GM12878 (cell line): ENCODE results near the gene SLC38A7. TPM values are rescaled to one million over a fixed set of nuclear protein-coding genes. Genes with fewer than 3 reads are reported as not detected.

Source experiments
- ATAC-seq: fragments of 200-7000 bp; cut with Tn5 transposase; 3 replicates; pipeline ENCODE4 v1.9.1; 2020; ENCODE audit warnings: mild to moderate bottlenecking, moderate library complexity
- BruUV-seq: library from RNA; stranded (reverse); fragments of 400-500 nt; replicated peaks from 2 replicates; lab custom pipeline; 2021; lab: Mats Ljungman, UMichigan
- CTCF ChIA-PET: fragments of 300-600 bp; sonication (Branson Sonifier 250); formaldehyde crosslinking; extraction: SDS; loops from one replicate; lab custom pipeline; 2021; ENCODE audit warnings: inconsistent platforms; lab: Yijun Ruan, JAX
- POLR2A ChIA-PET: fragments of 350-600 bp; formaldehyde crosslinking; extraction: SDS; loops from one replicate; lab custom pipeline; 2021; ENCODE audit warnings: inconsistent platforms; lab: Charles Lee
- RAD21 ChIA-PET: fragments of 300-600 bp; sonication (Branson Sonifier 250); formaldehyde crosslinking; loops from one replicate; lab custom pipeline; 2023; ENCODE audit warnings: antibody characterized with exemption; ENCODE audit not compliant: unreplicated experiment; lab: Charles Lee
- SMC1A ChIA-PET: fragments of 300-600 bp; sonication (Branson Sonifier 250); formaldehyde crosslinking; loops from one replicate; lab custom pipeline; 2023; ENCODE audit not compliant: unreplicated experiment, uncharacterized antibody; lab: Charles Lee
- DNase-seq: peaks from one replicate; pipeline ENCODE4 v3.0.0-alpha.2; 2011; ENCODE audit warnings: low read depth, low spot score
- FAIRE-seq: peaks from 3 replicates; lab custom pipeline; 2011; peaks lifted over from hg19 to GRCh38; lab: Jason Lieb, UNC
- H2AFZ ChIP-seq: 2 replicates; pipeline ENCODE4 v1.6.0; 2011; ENCODE audit warnings: low read depth, low read length, control low read depth; ENCODE audit not compliant: control insufficient read depth
- H3K27ac ChIP-seq: 2 replicates; pipeline ENCODE4 v1.5.1; 2011; ENCODE audit warnings: control low read depth; ENCODE audit not compliant: control insufficient read depth, insufficient read depth
- H3K27me3 ChIP-seq, 2 experiments: replicated peaks in 1 of 2; 2 replicates each; pipeline versions ENCODE4 v1.6.0 to v1.6.1; 2011; ENCODE audit warnings: low read length in 1 of 2; ENCODE audit not compliant: control insufficient read depth in 2 of 2, insufficient read depth in 2 of 2
- H3K36me3 ChIP-seq, 2 experiments: 2 replicates each; pipeline ENCODE4 v1.5.1; 2011; ENCODE audit warnings: low read length in 1 of 2; ENCODE audit not compliant: control insufficient read depth in 2 of 2, insufficient read depth in 2 of 2
- H3K4me1 ChIP-seq: 2 replicates; pipeline ENCODE4 v1.6.1; 2011; ENCODE audit warnings: mild to moderate bottlenecking, low read length, moderate library complexity, mixed read lengths; ENCODE audit not compliant: control insufficient read depth, insufficient read depth
- H3K4me2 ChIP-seq: 2 replicates; pipeline ENCODE4 v1.6.0; 2011; ENCODE audit warnings: control low read depth; ENCODE audit not compliant: control insufficient read depth, insufficient read depth
- H3K4me3 ChIP-seq: fragments of 200-600 bp; sonication (generic); 2 replicates; pipeline ENCODE4 v1.5.1; 2016
- H3K79me2 ChIP-seq: 2 replicates; pipeline ENCODE4 v1.6.0; 2011; ENCODE audit warnings: low read length; ENCODE audit not compliant: control insufficient read depth, insufficient read depth
- H3K9ac ChIP-seq: 2 replicates; pipeline ENCODE4 v1.8.0; 2011; ENCODE audit warnings: low read length, control low read depth, mixed read lengths; ENCODE audit not compliant: control insufficient read depth, insufficient read depth
- H3K9me3 ChIP-seq: replicated peaks from 3 replicates; pipeline ENCODE4 v1.5.1; 2011; ENCODE audit warnings: mild to moderate bottlenecking, low read length; ENCODE audit not compliant: control insufficient read depth, insufficient read depth
- H4K20me1 ChIP-seq: 2 replicates; pipeline ENCODE4 v1.6.0; 2011; ENCODE audit not compliant: control insufficient read depth, insufficient read depth
- CHD1 ChIP-seq: IDR thresholded peaks from 2 replicates; pipeline ENCODE4 v1.6.1; 2012; ENCODE audit warnings: low read depth, low read length, improper control_type of control experiment
- CHD2 ChIP-seq: IDR thresholded peaks from 2 replicates; pipeline ENCODE4 v1.6.1; 2011; ENCODE audit warnings: low read depth, low read length, improper control_type of control experiment, borderline replicate concordance
- JUND ChIP-seq: IDR thresholded peaks from 2 replicates; pipeline ENCODE4 v1.6.1; 2012; ENCODE audit warnings: low read depth, mild to moderate bottlenecking, low read length, improper control_type of control experiment, moderate library complexity
- NR2C2 ChIP-seq: IDR thresholded peaks from 2 replicates; pipeline ENCODE4 v1.6.1; 2011; ENCODE audit warnings: borderline replicate concordance, low read depth; ENCODE audit not compliant: control insufficient read depth, insufficient read length
- PAX8 ChIP-seq: fragments of 450-650 bp; IDR thresholded peaks from 2 replicates; pipeline ENCODE4 v1.6.1; 2017; ENCODE audit warnings: mild to moderate bottlenecking, moderate library complexity
- PML ChIP-seq: IDR thresholded peaks from 2 replicates; pipeline ENCODE4 v1.6.1; 2012; ENCODE audit warnings: low read length, inconsistent platforms
- TARDBP ChIP-seq: IDR thresholded peaks from 2 replicates; pipeline ENCODE4 v1.6.1; 2016; ENCODE audit warnings: borderline replicate concordance
- WGBS: methylation state at CpG from one replicate; pipeline ENCODE4 v1.1.6; 2016; ENCODE audit warnings: low lambda C conversion rate; ENCODE audit not compliant: insufficient replicate concordance, insufficient coverage; ENCODE audit errors: missing lambda C conversion rate; 5-methylcytosine and 5-hydroxymethylcytosine counted together
- in situ Hi-C: fragments of 300-500 bp; cut with MboI; formaldehyde crosslinking; loops from 9 replicates; pipeline ENCODE4 v1.14.3; 2018; ENCODE audit warnings: mixed read lengths
- intact Hi-C: fragments of 100-400 bp; cut with micrococcal nuclease; formaldehyde crosslinking; loops from one replicate; pipeline ENCODE4 v1.14.2; 2022; ENCODE audit not compliant: unreplicated experiment
- polyA plus RNA-seq, 11 experiments: library from polyadenylated mRNA; depleted of rRNA in 4 of 11; unstranded in 6 of 11; stranded (reverse) in 5 of 11; fragments of >200 nt; fragmentation: Nextera tagmentation in 4 of 11; fragmentation: Illumina TruSeq in 1 of 11; extraction: Ambion mirVana in 4 of 11; extraction: Trizol in 1 of 11; gene quantifications; 1 replicate in 1 of 11; 2 replicates in 10 of 11; pipeline versions ENCODE4 v1.2.1 to v1.2.3, GENCODE V29; 2011 to 2016; ENCODE audit warnings: inconsistent platforms in 2 of 11, missing spikeins in 2 of 11, low read depth in 1 of 11
- total RNA-seq, 4 experiments: library from RNA; depleted of rRNA in 3 of 4; stranded (reverse); fragments of >200 nt in 3 of 4; fragmentation: Illumina TruSeq in 1 of 4; extraction: Trizol in 1 of 4; gene quantifications; 2 replicates each; pipeline versions ENCODE4 v1.2.1 to v1.2.3, GENCODE V29; 2013 to 2021
- TF ChIP-seq, protein P1 (sequence below): IDR thresholded peaks from 2 replicates; pipeline ENCODE4 v1.6.1; 2012; ENCODE audit warnings: low read depth, low read length, improper control_type of control experiment

Gene SLC38A7
- total and polyA plus RNA-seq, 10 of the 15 experiments (the other 5 are each of a cell fraction or from before 2014, with no cell fraction given), result 1.4 to 7.8 (median 4.7) TPM

DNA sequence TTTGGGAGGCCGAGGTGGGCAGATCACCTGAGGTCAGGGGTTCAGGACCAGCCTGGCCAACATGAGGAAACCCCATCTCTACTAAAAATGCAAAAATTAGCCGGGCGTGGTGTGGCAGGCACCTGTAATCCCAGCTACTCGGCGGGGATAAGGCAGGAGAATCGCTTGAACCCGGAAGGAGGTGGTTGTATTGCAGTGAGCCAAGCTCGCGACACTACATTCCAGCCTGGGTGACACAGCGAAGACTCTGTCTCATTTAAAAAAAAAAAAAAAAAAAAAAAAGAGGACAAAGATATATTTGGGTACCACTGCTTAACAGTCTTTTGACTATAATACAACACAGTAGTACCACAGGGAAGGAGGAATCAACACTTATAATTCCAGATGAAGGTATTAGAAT, 64.2 kb downstream of the SLC38A7 start:
- TF ChIP-seq CHD1 (no peak), JUND (no peak), NR2C2 (no peak), PAX8 (no peak), CHD2 (no peak)
- TF ChIP-seq, protein P1, sequence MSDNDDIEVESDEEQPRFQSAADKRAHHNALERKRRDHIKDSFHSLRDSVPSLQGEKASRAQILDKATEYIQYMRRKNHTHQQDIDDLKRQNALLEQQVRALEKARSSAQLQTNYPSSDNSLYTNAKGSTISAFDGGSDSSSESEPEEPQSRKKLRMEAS, result no peak
- POLR2A ChIA-PET, result interaction anchor here (0.6 kb wide), 2 partner anchors 16 to 92 kb away, joined by 3 to 4 read pairs; no protein-coding TSS in a partner anchor
- H3K4me3 ChIP-seq, result no peak overlapping the region
- H3K4me1 ChIP-seq, result no peaks in the 10 kb centered on the region
- H3K27me3 ChIP-seq, result no peaks in the 10 kb centered on the region
- RAD21 ChIA-PET, result no interaction called here
- H2AFZ ChIP-seq, result no peak overlapping the region
- DNase-seq (no peak), FAIRE-seq (no peak), ATAC-seq (no peak)
- SMC1A ChIA-PET, result interaction anchor here (0.6 kb wide), 1 partner anchor 1731 kb away, joined by 4 read pairs; no protein-coding TSS in a partner anchor
- in situ Hi-C loops, result no loop called here
- peaks cover 6 to 39% of the 10 kb centered on the region in 2 experiments for H3K36me3 ChIP-seq
- H3K9me3 ChIP-seq, result no peaks in the 10 kb centered on the region
- peaks cover 18% of the 10 kb centered on the region for H4K20me1 ChIP-seq
- intact Hi-C loops, result no loop called here
- 92% methylated on average over 10 of the region's 10 CpGs for WGBS
- H3K27ac ChIP-seq, result no peak overlapping the region
- BruUV-seq, result no TSS peak
- CTCF ChIA-PET, result no interaction called here
- H3K79me2 ChIP-seq, result peaks cover 78% of the 10 kb centered on the region
- H3K4me2 ChIP-seq, result no peak overlapping the region
- H3K9ac ChIP-seq, result no peak overlapping the region

DNA sequence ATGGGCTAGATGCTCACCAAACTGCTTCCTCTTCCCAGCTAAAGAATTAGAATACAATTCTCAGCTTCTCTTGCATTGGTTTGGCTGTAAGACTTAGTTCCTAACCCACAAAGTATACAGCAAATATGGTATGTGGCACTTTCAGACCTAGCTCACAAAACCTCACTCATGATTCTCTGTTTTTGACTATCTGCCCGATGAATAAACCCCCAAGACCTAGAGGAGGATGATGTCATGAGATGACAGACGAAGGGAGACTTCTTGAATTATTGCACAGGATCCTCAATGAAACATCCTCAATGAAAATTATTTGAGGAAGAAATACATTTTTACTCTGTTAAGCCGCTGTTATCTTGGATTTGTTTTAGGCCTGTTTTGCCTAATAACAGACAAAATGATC, 69.3 kb downstream of the SLC38A7 start:
- ChIA-PET POLR2A (interaction anchor here (1.5 kb wide), 1 partner anchor 14 kb away, joined by 5 read pairs; no protein-coding TSS in a partner anchor), RAD21 (no interaction called here), CTCF (no interaction called here), SMC1A (interaction anchor here (0.6 to 1.6 kb wide), 3 partner anchors 12 to 84 kb away, joined by 3 to 4 read pairs (median 4); no protein-coding TSS in a partner anchor)
- DNase-seq, result no peak
- in situ Hi-C loops (no loop called here), intact Hi-C loops (no loop called here)
- no peaks in the 10 kb centered on the region for H3K27me3 ChIP-seq
- H2AFZ ChIP-seq, result no peak overlapping the region
- H3K4me2 ChIP-seq, result no peak overlapping the region
- BruUV-seq, result TSS peak; percentile 26
- peak; percentile 31 for ATAC-seq
- no peak overlapping the region for H3K4me3 ChIP-seq
- no peaks in the 10 kb centered on the region for H3K9me3 ChIP-seq
- H3K27ac ChIP-seq, result no peak overlapping the region
- FAIRE-seq, result peak; percentile 23
- H3K4me1 ChIP-seq, result no peaks in the 10 kb centered on the region; the same call in 1 of the 2 replicates
- WGBS, result 54% methylated on average over 3 of the region's 3 CpGs
- peaks cover 5 to 37% of the 10 kb centered on the region in 2 experiments for H3K36me3 ChIP-seq
- peaks cover 12% of the 10 kb centered on the region; the same call in 1 of the 2 replicates for H4K20me1 ChIP-seq
- peaks cover 82% of the 10 kb centered on the region for H3K79me2 ChIP-seq
- no peak overlapping the region for H3K9ac ChIP-seq
- TF ChIP-seq TARDBP (no peak), PML (0 out of 2 replicates have a peak, but pooled peaks have one; percentile 20)

Other genes starting within 250 kb of the SLC38A7 start
- 3.3 and 3.8 TPM in 2 replicates for gene NDRG4, start 184.6 kb downstream of the SLC38A7 start, total RNA-seq (2014; rRNA removed)
- gene NDRG4, start 184.6 kb downstream of the SLC38A7 start, total RNA-seq (2014; rRNA removed; fragmentation: Illumina TruSeq; extraction: Trizol), result 1.2 and 2.5 TPM in 2 replicates
- gene NDRG4, start 184.6 kb downstream of the SLC38A7 start, total RNA-seq (2021), result 1.9 and 2.5 TPM in 2 replicates
- 1.7 and 2.1 TPM in 2 replicates for gene NDRG4, start 184.6 kb downstream of the SLC38A7 start, polyA plus RNA-seq (2011; rRNA removed)
- gene NDRG4, start 184.6 kb downstream of the SLC38A7 start, polyA plus RNA-seq (2014; fragmentation: Illumina TruSeq; extraction: Trizol), result 1.4 and 2.7 TPM in 2 replicates
- gene NDRG4, start 184.6 kb downstream of the SLC38A7 start, polyA plus RNA-seq (2014; fragmentation: Nextera tagmentation; extraction: Ambion mirVana), result under 1 TPM; 0.33 to 0.39 TPM
- gene NDRG4, start 184.6 kb downstream of the SLC38A7 start, polyA plus RNA-seq (2014; rRNA removed), result 3.1 and 3.3 TPM in 2 replicates
- gene NDRG4, start 184.6 kb downstream of the SLC38A7 start, polyA plus RNA-seq (2016; fragmentation: Nextera tagmentation; extraction: Ambion mirVana), result 1 to 10 TPM; 2.0 to 2.6 TPM
- gene SETD6, start 169.3 kb downstream of the SLC38A7 start, total RNA-seq (2014; rRNA removed), result 18.3 and 18.7 TPM in 2 replicates
- gene SETD6, start 169.3 kb downstream of the SLC38A7 start, total RNA-seq (2014; rRNA removed; fragmentation: Illumina TruSeq; extraction: Trizol), result 11.2 and 11.7 TPM in 2 replicates
- 13.2 and 18.5 TPM in 2 replicates for gene SETD6, start 169.3 kb downstream of the SLC38A7 start, total RNA-seq (2021)
- gene SETD6, start 169.3 kb downstream of the SLC38A7 start, polyA plus RNA-seq (2011; rRNA removed), result 13.8 and 15.4 TPM in 2 replicates
- 12.8 and 15.7 TPM in 2 replicates for gene SETD6, start 169.3 kb downstream of the SLC38A7 start, polyA plus RNA-seq (2014; fragmentation: Illumina TruSeq; extraction: Trizol)
- 10 to 100 TPM in 1 of 2 experiments, 1 to 10 TPM in 1; 8.2 to 13.4 TPM for gene SETD6, start 169.3 kb downstream of the SLC38A7 start, polyA plus RNA-seq (2014; fragmentation: Nextera tagmentation; extraction: Ambion mirVana)
- 23.7 and 23.8 TPM in 2 replicates for gene SETD6, start 169.3 kb downstream of the SLC38A7 start, polyA plus RNA-seq (2014; rRNA removed)
- 10 to 100 TPM; 19.5 to 22.5 TPM for gene SETD6, start 169.3 kb downstream of the SLC38A7 start, polyA plus RNA-seq (2016; fragmentation: Nextera tagmentation; extraction: Ambion mirVana)
- gene CNOT1, start 54.9 kb downstream of the SLC38A7 start, total RNA-seq (2014; rRNA removed), result 246 and 249 TPM in 2 replicates
- gene CNOT1, start 54.9 kb downstream of the SLC38A7 start, total RNA-seq (2014; rRNA removed; fragmentation: Illumina TruSeq; extraction: Trizol), result 220 and 225 TPM in 2 replicates
- gene CNOT1, start 54.9 kb downstream of the SLC38A7 start, total RNA-seq (2021), result 199 and 213 TPM in 2 replicates
- gene CNOT1, start 54.9 kb downstream of the SLC38A7 start, polyA plus RNA-seq (2011; rRNA removed), result 188 and 233 TPM in 2 replicates
- 219 and 223 TPM in 2 replicates for gene CNOT1, start 54.9 kb downstream of the SLC38A7 start, polyA plus RNA-seq (2014; fragmentation: Illumina TruSeq; extraction: Trizol)
- gene CNOT1, start 54.9 kb downstream of the SLC38A7 start, polyA plus RNA-seq (2014; fragmentation: Nextera tagmentation; extraction: Ambion mirVana), result 100 to 1,000 TPM; 101 to 131 TPM
- 136 and 162 TPM in 2 replicates for gene CNOT1, start 54.9 kb downstream of the SLC38A7 start, polyA plus RNA-seq (2014; rRNA removed)
- gene CNOT1, start 54.9 kb downstream of the SLC38A7 start, polyA plus RNA-seq (2016; fragmentation: Nextera tagmentation; extraction: Ambion mirVana), result 100 to 1,000 TPM; 115 to 117 TPM
- gene GOT2, start 49.5 kb upstream of the SLC38A7 start, total RNA-seq (2014; rRNA removed), result 86.4 and 91.0 TPM in 2 replicates
- gene GOT2, start 49.5 kb upstream of the SLC38A7 start, total RNA-seq (2014; rRNA removed; fragmentation: Illumina TruSeq; extraction: Trizol), result 53.9 and 54.7 TPM in 2 replicates
- gene GOT2, start 49.5 kb upstream of the SLC38A7 start, total RNA-seq (2021), result 131 and 132 TPM in 2 replicates
- gene GOT2, start 49.5 kb upstream of the SLC38A7 start, polyA plus RNA-seq (2011; rRNA removed), result 39.2 and 41.7 TPM in 2 replicates
- 145 and 156 TPM in 2 replicates for gene GOT2, start 49.5 kb upstream of the SLC38A7 start, polyA plus RNA-seq (2014; fragmentation: Illumina TruSeq; extraction: Trizol)
- gene GOT2, start 49.5 kb upstream of the SLC38A7 start, polyA plus RNA-seq (2014; fragmentation: Nextera tagmentation; extraction: Ambion mirVana), result 10 to 100 TPM; 79.4 to 81.0 TPM
- gene GOT2, start 49.5 kb upstream of the SLC38A7 start, polyA plus RNA-seq (2014; rRNA removed), result 59.3 and 63.2 TPM in 2 replicates
- 100 to 1,000 TPM; 231 to 235 TPM for gene GOT2, start 49.5 kb upstream of the SLC38A7 start, polyA plus RNA-seq (2016; fragmentation: Nextera tagmentation; extraction: Ambion mirVana)